ENCODE measurements around the gene FLNA.
"Not testable (repeated sequence)": the region's sequence is repeated elsewhere in the genome, so short reads cannot be mapped to it uniquely, and the experiment has no call there.

The FLNA gene

GRCh38 chrX:154401045-154401799, 26.8 kb upstream of the FLNA start:
- no peak for TF ChIP-seq TOX (CRISPR knock-in tag; IDR thresholded peaks at IDR 0.05; ENCODE audit: borderline replicate concordance)
- TF ChIP-seq ESRRG (CRISPR knock-in tag; IDR thresholded peaks at IDR 0.05): 0 out of 2 replicates have a peak, but pooled peaks have one; percentile 28
- TF ChIP-seq TCF4 (CRISPR knock-in tag; IDR thresholded peaks at IDR 0.05; ENCODE audit: borderline replicate concordance): no peak
- TF ChIP-seq SNAI2 (CRISPR knock-in tag; IDR thresholded peaks at IDR 0.05): no peak
- TF ChIP-seq CSDC2 (CRISPR knock-in tag; IDR thresholded peaks at IDR 0.05): no peak
- no peak for TF ChIP-seq ZNF565 (CRISPR knock-in tag; conservative IDR thresholded peaks at IDR 0.05; ENCODE audit: low read depth)
- 0 out of 2 replicates have a peak, but pooled peaks have one; percentile 46 for TF ChIP-seq RARB (CRISPR knock-in tag; IDR thresholded peaks at IDR 0.05)
- no peak for TF ChIP-seq ZNF8 (CRISPR knock-in tag; IDR thresholded peaks at IDR 0.05)
- 0 out of 2 replicates have a peak, but pooled peaks have one; percentile 6 for TF ChIP-seq ARNTL (CRISPR knock-in tag; IDR thresholded peaks at IDR 0.05; ENCODE audit: borderline replicate concordance, low read depth)
- TF ChIP-seq ZFP3 (CRISPR knock-in tag; IDR thresholded peaks at IDR 0.05): no peak
- no peak; the same call in 1 of the 2 replicates for TF ChIP-seq PATZ1 (CRISPR knock-in tag; IDR thresholded peaks at IDR 0.05; ENCODE audit: borderline replicate concordance)
- no peak; the same call in 1 of the 2 replicates for TF ChIP-seq GLIS3 (CRISPR knock-in tag; IDR thresholded peaks at IDR 0.05)
- TF ChIP-seq, protein P1, sequence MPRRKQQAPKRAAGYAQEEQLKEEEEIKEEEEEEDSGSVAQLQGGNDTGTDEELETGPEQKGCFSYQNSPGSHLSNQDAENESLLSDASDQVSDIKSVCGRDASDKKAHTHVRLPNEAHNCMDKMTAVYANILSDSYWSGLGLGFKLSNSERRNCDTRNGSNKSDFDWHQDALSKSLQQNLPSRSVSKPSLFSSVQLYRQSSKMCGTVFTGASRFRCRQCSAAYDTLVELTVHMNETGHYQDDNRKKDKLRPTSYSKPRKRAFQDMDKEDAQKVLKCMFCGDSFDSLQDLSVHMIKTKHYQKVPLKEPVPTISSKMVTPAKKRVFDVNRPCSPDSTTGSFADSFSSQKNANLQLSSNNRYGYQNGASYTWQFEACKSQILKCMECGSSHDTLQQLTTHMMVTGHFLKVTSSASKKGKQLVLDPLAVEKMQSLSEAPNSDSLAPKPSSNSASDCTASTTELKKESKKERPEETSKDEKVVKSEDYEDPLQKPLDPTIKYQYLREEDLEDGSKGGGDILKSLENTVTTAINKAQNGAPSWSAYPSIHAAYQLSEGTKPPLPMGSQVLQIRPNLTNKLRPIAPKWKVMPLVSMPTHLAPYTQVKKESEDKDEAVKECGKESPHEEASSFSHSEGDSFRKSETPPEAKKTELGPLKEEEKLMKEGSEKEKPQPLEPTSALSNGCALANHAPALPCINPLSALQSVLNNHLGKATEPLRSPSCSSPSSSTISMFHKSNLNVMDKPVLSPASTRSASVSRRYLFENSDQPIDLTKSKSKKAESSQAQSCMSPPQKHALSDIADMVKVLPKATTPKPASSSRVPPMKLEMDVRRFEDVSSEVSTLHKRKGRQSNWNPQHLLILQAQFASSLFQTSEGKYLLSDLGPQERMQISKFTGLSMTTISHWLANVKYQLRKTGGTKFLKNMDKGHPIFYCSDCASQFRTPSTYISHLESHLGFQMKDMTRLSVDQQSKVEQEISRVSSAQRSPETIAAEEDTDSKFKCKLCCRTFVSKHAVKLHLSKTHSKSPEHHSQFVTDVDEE (CRISPR knock-in tag; IDR thresholded peaks at IDR 0.05): no peak
- TF ChIP-seq ZFP30 (CRISPR knock-in tag; IDR thresholded peaks at IDR 0.05): 0 out of 2 replicates have a peak, but pooled peaks have one; percentile 3
- TF ChIP-seq, protein P2, sequence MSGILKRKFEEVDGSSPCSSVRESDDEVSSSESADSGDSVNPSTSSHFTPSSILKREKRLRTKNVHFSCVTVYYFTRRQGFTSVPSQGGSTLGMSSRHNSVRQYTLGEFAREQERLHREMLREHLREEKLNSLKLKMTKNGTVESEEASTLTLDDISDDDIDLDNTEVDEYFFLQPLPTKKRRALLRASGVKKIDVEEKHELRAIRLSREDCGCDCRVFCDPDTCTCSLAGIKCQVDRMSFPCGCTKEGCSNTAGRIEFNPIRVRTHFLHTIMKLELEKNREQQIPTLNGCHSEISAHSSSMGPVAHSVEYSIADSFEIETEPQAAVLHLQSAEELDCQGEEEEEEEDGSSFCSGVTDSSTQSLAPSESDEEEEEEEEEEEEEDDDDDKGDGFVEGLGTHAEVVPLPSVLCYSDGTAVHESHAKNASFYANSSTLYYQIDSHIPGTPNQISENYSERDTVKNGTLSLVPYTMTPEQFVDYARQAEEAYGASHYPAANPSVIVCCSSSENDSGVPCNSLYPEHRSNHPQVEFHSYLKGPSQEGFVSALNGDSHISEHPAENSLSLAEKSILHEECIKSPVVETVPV (CRISPR knock-in tag; IDR thresholded peaks at IDR 0.05): 0 out of 2 replicates have a peak, but pooled peaks have one; percentile 69
- peak; percentile 48; the same call in 1 of the 2 replicates for TF ChIP-seq ZC3H10 (CRISPR knock-in tag; IDR thresholded peaks at IDR 0.05)
- TF ChIP-seq BACH2 (CRISPR knock-in tag; IDR thresholded peaks at IDR 0.05; ENCODE audit: borderline replicate concordance): no peak
- TF ChIP-seq ISL1 (CRISPR knock-in tag; IDR thresholded peaks at IDR 0.05): no peak
- TF ChIP-seq, protein P3, sequence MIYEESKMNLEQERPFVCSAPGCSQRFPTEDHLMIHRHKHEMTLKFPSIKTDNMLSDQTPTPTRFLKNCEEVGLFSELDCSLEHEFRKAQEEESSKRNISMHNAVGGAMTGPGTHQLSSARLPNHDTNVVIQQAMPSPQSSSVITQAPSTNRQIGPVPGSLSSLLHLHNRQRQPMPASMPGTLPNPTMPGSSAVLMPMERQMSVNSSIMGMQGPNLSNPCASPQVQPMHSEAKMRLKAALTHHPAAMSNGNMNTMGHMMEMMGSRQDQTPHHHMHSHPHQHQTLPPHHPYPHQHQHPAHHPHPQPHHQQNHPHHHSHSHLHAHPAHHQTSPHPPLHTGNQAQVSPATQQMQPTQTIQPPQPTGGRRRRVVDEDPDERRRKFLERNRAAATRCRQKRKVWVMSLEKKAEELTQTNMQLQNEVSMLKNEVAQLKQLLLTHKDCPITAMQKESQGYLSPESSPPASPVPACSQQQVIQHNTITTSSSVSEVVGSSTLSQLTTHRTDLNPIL (CRISPR knock-in tag; IDR thresholded peaks at IDR 0.05; ENCODE audit: low read depth): peak; percentile 50
- peak; percentile 1; the same call in 1 of the 3 replicates for ATAC-seq

GRCh38 chrX:154400369-154400817, 26.0 kb upstream of the FLNA start:
- ATAC-seq: not testable (repeated sequence)

GRCh38 chrX:154399527-154400368, 25.3 kb upstream of the FLNA start:
- no peak for ATAC-seq
- TF ChIP-seq ESRRG (CRISPR knock-in tag; IDR thresholded peaks at IDR 0.05): no peak
- TF ChIP-seq TCF4 (CRISPR knock-in tag; IDR thresholded peaks at IDR 0.05; ENCODE audit: borderline replicate concordance): no peak
- TF ChIP-seq ZNF8 (CRISPR knock-in tag; IDR thresholded peaks at IDR 0.05): no peak
- no peak for TF ChIP-seq GLIS3 (CRISPR knock-in tag; IDR thresholded peaks at IDR 0.05)
- TF ChIP-seq, protein P1 (CRISPR knock-in tag; IDR thresholded peaks at IDR 0.05): no peak
- no peak for TF ChIP-seq PATZ1 (CRISPR knock-in tag; IDR thresholded peaks at IDR 0.05; ENCODE audit: borderline replicate concordance)
- TF ChIP-seq ZC3H10 (CRISPR knock-in tag; IDR thresholded peaks at IDR 0.05): no peak
- no peak for TF ChIP-seq OSR1 (CRISPR knock-in tag; IDR thresholded peaks at IDR 0.05)
- no peak for TF ChIP-seq BACH2 (CRISPR knock-in tag; IDR thresholded peaks at IDR 0.05; ENCODE audit: borderline replicate concordance)
- no peak for TF ChIP-seq ZNF565 (CRISPR knock-in tag; conservative IDR thresholded peaks at IDR 0.05; ENCODE audit: low read depth)
- TF ChIP-seq, protein P3 (CRISPR knock-in tag; IDR thresholded peaks at IDR 0.05; ENCODE audit: low read depth): no peak
